Right forelimb (tissue), 1 donor: Measurements from ENCODE around the gene PLAAT1.
A peak's percentile ranks its signal among the peaks of the same experiment; 100 is the strongest.

Source experiments
- DNase-seq: peaks from one replicate; pipeline ENCODE4 v3.0.0-alpha.2; 2018

PLAAT1 gene

DNA sequence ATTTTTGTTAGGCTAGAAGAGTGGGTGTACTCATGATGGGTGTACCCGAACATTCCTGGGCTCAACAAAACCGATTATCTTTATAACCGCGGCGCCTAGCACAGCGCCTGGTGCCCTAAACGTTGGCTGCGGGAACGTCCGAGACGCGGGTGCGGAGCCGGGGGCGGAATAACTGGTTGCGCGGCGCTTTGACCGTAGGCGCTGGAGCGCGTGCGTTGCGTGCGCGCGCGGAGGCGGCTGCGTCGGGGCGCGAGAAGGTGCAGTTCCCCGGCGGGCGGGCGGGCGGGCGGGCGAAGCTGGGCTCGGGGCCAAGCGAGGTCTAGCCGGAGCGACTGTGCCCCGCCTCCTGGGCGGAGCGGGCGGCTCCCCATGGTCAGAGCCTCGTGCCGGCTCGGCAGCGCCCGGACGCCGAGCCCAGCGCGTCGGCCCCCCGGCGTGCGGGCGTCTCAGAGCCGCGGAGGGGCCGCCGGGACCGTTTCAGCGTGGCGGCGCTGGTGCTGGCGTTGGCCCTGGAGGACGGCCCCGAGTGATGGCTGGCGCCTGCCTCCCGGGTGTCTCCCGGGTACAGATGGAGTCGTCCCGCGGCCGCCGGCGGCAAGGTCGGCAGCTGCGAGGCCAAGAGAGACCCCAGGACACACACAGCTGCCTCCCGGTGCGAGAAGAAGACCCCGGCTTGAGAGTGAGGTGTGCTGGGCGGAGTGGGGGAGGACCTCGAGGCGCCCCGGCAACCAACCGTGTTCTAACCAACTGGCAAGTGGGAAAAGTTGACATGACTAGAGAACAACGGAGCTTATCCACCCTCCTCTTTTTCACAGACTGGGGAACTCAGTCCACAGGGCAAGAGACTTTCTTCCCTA lies at the start of gene PLAAT1:
Gene PLAAT1, plus strand, starts transcription at position 373 of the 857 bp plus-strand sequence. CDS start 14,429 bp downstream, outside the sequence.
- peak; percentile 84 for DNase-seq

DNA sequence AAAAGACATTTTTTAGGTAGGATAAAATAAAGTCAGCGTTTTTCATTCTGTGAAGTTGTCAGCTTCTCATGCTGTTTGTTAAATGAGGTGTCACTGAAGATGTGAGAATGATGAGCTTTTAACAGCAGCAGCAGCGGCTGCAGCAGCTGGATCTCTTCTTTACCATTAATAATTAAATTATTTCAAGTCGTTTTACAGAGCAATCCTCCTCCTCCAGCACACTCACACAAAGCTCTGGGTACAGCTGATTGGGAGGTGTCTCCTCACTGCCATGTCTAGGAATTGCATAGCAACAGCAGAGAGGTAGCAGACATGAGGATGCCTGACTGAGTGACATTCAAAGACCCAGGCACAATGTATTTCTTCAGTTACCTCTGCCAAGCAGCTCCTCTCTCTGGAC lies 46.7 kb upstream of the PLAAT1 start:
- DNase-seq, result no peak

GRCh38 chr3:193196746-193197145 lies 44.3 kb upstream of the PLAAT1 start:
- DNase-seq, result no peak

GRCh38 chr3:193207290-193208273 lies 33.4 kb upstream of the PLAAT1 start:
- no peak for DNase-seq

- DNase-seq, result no peak
Observed at GRCh38 chr3:193210618-193211017, 30.4 kb upstream of the PLAAT1 start.

GRCh38 chr3:193211173-193211572 lies 29.8 kb upstream of the PLAAT1 start:
- DNase-seq, result no peak

DNA sequence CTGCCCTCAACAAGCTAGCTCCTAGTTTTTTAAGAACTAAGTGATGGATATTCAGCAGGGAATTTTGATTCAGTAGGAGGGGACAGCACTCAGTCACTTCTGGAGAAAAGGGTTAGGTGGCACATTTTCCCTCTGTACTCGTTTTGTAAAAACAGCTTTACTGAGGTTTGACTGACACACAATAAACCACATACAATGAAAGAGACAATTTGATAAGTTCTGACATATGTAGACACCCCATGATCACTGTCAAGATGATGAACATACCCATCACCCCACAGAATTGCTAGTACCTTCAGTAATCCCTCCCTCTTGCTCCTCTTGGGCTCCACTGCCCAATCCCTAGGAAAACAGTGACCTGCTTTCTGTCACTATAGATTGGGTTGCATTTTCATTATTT lies 29.0 kb upstream of the PLAAT1 start:
- DNase-seq, result no peak

DNA sequence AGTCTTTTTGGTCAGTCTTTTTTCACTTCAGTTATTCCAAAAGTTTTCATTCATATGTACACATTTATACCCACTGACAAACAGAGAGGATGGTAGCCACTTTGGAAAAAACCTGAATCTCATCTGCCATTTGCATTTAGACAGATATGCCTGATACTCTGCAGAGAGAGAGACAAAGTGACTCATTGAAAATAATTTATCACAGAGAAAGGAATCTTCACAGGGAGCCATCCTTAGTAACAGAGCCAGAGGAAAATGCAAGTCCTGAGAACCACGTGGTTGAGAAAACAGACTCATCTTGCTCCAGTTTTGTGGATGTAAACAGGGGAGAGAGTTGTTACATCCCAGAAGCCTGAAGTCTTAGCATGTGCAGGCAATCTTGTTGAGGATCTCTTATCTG lies 28.2 kb upstream of the PLAAT1 start:
- DNase-seq, result no peak

DNA sequence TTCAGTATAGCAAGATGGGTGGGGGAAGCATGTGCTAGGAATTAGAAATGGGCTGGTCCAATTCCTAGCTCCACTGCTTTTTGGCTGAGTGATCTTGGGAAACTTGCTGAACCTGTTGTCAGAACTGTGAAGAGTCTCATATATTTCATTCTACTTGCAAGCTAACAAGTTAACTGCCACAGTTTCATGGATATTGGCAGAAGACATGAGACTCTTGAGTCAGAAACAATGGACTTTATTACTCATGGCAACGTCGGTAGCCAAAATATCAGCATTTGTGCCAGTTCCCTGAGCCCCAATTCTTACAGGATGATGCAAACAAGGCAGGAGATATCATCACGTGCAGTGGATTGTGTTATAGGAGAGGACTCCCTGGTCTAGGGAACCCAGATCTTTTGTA lies 26.6 kb upstream of the PLAAT1 start:
- no peak for DNase-seq

DNA sequence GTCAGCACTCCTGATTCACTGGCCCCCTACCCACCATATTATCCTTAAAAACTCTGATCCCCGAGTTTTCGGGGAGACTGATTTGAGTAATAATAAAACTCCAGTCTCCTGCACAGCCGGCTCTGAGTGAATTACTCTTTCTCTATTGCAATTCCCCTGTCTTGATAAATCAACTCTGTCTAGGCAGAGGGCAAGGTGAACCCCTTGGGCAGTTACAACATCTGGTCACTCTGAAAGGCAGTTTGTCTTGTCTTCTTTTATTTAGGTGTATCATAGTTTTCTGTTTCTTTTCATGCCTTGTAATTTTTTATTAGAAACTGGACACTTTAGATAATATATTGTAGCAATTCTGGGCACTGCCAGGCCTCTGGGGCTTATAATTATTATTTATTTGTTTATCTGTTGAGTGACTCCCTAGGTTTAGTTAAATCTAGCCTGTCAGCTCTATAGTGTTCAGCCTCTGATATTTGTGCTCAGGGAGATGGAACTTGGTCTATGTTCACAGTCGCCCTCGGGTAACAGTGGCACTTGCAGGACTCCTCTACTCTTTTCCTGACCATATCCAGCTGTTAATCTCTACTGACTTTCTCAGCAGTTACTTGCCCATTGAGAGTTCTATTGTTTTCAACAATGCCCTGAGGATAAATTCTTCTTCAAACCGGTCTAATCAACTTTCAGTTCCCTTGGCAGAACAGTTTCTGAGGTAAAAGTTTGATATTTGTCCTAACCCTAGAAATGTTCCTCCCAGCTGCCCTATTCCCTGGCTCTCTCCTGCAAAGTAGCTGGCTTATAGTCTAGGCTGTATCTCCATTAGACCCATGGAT lies 15.5 kb upstream of the PLAAT1 start:
- DNase-seq, result no peak

GRCh38 chr3:193228206-193228605 lies 12.8 kb upstream of the PLAAT1 start:
- no peak for DNase-seq

DNA sequence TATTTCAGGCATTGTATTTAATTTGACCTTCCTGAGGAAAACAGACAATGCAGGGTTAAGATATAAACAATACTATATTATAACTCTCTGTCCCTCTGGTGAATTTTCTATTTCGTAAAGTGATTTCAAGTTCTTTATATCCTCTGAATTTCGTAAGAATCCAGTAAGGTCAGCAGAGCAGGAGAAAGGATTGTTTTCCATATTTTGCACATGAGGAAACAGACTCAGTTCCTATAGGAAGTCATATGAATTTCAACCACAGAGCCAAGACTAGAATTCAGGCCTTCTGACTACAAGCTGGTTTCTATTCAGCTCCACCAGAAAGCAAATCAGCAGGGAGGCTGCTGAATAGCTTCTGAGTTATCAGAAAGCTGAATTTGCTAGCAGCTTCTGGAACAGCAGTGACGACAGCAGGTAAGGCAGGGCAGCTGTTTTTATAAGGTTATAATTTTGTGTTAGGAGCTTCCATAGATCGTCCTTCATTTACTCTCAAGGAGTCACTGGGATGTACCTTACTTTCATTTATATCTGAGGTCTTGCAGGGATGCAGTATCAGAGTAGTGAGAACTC lies 11.1 kb upstream of the PLAAT1 start:
- no peak for DNase-seq

DNA sequence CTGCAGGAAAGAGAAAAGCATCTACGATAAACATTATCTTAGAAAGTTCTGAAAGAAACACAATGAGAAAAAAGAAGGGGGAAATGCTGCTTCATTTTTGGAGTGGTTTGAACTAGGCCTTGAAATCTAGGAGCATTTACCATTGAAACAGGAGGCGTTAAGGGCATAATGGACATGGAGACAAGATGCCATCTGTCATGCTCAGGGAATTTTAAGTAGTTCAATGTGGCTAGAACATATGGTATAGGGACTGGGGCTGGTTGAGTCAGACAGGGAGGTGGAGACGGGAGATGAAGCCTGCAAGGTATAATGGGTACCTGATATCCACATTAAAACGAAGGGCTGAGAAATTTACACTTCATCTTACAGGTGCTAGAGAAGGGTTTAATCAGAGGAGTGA lies 10.4 kb upstream of the PLAAT1 start:
- DNase-seq, result no peak

- no peak for DNase-seq
Observed at GRCh38 chr3:193231201-193231600, 9.8 kb upstream of the PLAAT1 start.

GRCh38 chr3:193236599-193236998 lies 4.4 kb upstream of the PLAAT1 start:
- DNase-seq, result no peak

GRCh38 chr3:193237030-193237429 lies 4.0 kb upstream of the PLAAT1 start:
- DNase-seq, result no peak

GRCh38 chr3:193240436-193240849 lies 579 bp upstream of the PLAAT1 start:
- DNase-seq, result peak; percentile 76

- no peak for DNase-seq
Observed at GRCh38 chr3:193241716-193242115, 694 bp downstream of the PLAAT1 start.

GRCh38 chr3:193243571-193243970 lies 2.5 kb downstream of the PLAAT1 start:
- no peak for DNase-seq

DNA sequence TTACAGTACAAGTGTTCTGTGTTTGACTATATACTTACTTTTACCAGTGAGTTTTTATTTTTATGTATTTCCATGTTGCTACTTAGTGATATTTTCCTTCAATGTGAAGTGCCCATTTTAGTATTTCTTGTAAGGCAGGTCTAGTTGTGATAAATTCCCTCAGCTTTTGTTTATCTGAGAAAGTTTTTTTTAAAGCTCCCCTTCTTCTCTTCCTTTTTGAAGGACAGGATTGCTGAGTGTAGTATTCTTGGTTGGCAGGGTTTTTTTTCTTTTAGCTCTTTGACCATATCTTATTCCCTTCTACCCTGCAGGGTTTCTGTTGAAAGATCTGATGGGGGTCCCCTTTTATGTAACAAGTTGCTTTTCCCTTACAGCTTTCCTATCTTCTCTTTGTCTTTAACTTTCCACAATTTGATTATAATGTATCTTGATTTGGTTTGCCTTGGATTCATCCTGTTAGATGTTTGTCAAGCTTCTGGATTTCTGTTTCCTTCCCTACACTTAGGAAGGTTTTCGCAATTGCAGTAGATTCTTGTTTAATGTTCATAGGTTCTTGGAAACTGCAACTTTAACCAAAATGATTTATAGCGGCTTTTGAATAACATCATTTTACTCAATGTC lies 7.9 kb downstream of the PLAAT1 start:
- no peak for DNase-seq

- DNase-seq, result no peak
Observed at GRCh38 chr3:193250492-193250891, 9.5 kb downstream of the PLAAT1 start.
